Type B pancreatic cell (in vitro differentiated cells): ENCODE results near the gene IPCEF1. TPM values are rescaled to one million over a fixed set of nuclear protein-coding genes. Genes with fewer than 3 reads are reported as not detected.

Experiments
- DNase-seq: peaks from one replicate; pipeline ENCODE4 v3.0.0; 2021; ENCODE audit warnings: mixed read lengths; ENCODE audit not compliant: unreplicated experiment; ENCODE audit errors: extremely low spot score
- H3K27ac Mint-ChIP-seq: 2 replicates; pipeline ENCODE4 v1.8.0; 2021; ENCODE audit warnings: mild to moderate bottlenecking, mixed read lengths
- H3K27me3 Mint-ChIP-seq: 2 replicates; pipeline ENCODE4 v1.8.0; 2021; ENCODE audit warnings: mixed read lengths
- H3K36me3 Mint-ChIP-seq: 2 replicates; pipeline ENCODE4 v1.8.0; 2021; ENCODE audit warnings: mixed read lengths
- H3K4me1 Mint-ChIP-seq: one replicate; pipeline ENCODE4 v1.8.0; 2021; ENCODE audit warnings: mixed read lengths; ENCODE audit not compliant: unreplicated experiment
- H3K4me3 Mint-ChIP-seq: 2 replicates; pipeline ENCODE4 v1.8.0; 2021; ENCODE audit warnings: mild to moderate bottlenecking, mixed read lengths
- H3K9me3 Mint-ChIP-seq: 2 replicates; pipeline ENCODE4 v1.8.0; 2021; ENCODE audit warnings: mixed read lengths
- total RNA-seq: library from RNA; stranded (reverse); gene quantifications from 2 replicates; pipeline ENCODE4 v1.2.1, GENCODE V29; 2021; ENCODE audit warnings: low replicate concordance
- TF ChIP-seq, protein P1 (sequence below): fragments of 200-600 bp; sonication (generic); conservative IDR thresholded peaks from 2 replicates; pipeline ENCODE4 v1.5.0; 2021; ENCODE audit warnings: antibody characterized with exemption, mild to moderate bottlenecking

Gene IPCEF1
- total RNA-seq, 1 donor from 2014 or later = 1.0 TPM

DNA sequence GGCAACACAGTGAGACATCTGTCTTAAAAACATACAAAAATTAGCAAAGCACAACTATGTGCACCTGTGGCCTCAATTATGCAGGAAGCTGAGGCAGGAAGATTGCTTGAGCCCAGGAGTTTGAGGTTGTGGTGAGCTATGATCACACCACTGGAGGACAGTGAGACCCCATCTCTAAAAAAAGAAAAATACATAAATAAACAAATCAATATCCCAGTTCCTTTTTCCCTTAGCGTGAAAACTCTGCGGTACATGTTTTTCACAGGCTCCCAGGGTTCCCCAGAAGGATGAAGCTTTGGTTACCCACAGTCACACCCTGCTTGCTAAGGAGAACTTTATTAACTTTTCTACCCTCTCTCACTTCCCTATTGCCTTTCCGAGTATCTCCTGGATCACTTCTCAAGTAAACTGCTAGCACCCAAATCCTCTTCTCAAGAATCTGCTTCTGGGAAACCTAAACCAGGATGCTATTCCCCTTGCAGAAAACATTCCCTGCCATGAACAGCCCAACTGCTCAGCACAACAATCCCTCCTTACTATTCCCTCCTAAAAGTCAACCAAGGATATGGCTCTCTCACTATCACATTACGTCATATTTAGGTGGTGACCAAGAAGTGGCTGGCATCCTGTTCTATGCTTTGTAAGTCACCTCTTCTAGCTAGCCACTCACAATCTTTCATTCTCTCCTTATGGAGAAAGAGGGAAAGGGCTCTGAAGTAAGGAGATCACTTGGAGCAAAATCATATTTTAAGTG lies 122.4 kb downstream of the IPCEF1 start:
- Mint-ChIP-seq H3K36me3 (no peaks in the 10 kb centered on the region), H3K27me3 (no peaks in the 10 kb centered on the region), H3K9me3 (no peaks in the 10 kb centered on the region)

DNA sequence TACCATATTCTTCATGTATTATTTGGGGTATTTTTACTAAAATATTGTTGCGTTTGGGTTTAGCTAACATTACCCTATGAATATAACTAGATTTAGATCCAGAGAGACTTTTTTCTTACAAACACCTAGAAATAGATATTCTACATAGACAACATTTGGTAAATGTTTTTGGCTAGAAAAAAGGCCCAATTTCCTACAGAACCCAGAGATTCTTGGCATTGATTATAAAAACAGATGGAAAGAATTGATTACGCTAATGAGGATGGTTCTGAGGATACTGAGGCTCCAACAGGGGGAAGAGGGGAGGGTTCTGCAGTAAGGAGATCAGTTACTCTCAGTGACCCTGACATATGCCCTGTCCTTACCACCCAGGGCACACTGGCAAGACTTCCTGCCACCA lies 123.2 kb downstream of the IPCEF1 start:
- Mint-ChIP-seq H3K27ac (no peak overlapping the region), H3K36me3 (no peaks in the 10 kb centered on the region), H3K9me3 (no peaks in the 10 kb centered on the region), H3K27me3 (no peaks in the 10 kb centered on the region), H3K4me1 (no peaks in the 10 kb centered on the region), H3K4me3 (no peak overlapping the region)
- no peak for DNase-seq
- TF ChIP-seq, protein P1, sequence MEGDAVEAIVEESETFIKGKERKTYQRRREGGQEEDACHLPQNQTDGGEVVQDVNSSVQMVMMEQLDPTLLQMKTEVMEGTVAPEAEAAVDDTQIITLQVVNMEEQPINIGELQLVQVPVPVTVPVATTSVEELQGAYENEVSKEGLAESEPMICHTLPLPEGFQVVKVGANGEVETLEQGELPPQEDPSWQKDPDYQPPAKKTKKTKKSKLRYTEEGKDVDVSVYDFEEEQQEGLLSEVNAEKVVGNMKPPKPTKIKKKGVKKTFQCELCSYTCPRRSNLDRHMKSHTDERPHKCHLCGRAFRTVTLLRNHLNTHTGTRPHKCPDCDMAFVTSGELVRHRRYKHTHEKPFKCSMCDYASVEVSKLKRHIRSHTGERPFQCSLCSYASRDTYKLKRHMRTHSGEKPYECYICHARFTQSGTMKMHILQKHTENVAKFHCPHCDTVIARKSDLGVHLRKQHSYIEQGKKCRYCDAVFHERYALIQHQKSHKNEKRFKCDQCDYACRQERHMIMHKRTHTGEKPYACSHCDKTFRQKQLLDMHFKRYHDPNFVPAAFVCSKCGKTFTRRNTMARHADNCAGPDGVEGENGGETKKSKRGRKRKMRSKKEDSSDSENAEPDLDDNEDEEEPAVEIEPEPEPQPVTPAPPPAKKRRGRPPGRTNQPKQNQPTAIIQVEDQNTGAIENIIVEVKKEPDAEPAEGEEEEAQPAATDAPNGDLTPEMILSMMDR = no peak

More for the DNA sequence above, 122.4 kb downstream of the IPCEF1 start:
- Mint-ChIP-seq H3K4me3 (no peak overlapping the region), H3K4me1 (no peaks in the 10 kb centered on the region), H3K27ac (no peak overlapping the region)
- TF ChIP-seq, protein P1 = no peak
- DNase-seq = no peak

DNA sequence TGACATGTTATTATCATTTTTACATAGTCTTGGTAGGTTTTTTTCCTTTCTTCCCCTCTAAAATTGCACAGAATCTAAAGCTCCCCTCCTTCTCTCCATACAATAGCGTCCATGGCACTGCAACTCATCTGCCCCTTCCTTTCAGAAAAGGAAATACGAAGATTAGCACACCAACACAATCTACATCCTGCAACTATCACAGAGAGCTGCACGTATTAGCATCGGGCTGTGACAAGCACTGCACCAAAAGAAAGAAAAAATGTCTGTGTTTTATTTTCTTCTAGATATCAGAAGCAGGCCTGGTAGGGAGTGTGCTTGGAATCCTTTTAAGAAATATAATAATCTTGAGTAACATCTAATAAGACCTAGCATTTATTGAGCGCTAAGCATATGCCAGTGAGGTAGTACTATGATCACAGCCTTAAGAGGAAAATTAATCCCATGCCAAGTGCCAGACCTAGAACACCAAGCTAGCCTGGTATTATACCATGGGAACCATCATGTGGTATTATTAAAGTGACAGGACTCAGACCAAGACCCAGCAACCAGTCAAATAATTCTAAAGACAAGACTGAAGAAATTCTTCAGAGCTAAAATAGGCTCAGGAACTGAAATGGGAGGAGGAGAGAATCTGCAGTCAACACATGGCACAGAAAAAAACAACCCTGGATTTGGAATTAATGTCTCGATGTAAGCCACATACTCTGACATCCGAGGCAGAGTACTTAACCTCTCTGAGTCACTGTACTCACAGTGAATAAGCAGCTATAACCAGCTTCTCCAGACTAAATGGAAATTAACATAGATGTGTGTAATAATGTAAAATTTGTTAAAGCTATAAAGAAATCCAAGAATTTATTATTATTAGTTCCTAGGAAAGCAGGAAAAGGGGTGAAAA lies 124.3 kb downstream of the IPCEF1 start:
- Mint-ChIP-seq H3K9me3 (no peaks in the 10 kb centered on the region), H3K27me3 (no peaks in the 10 kb centered on the region), H3K4me1 (no peaks in the 10 kb centered on the region), H3K36me3 (no peaks in the 10 kb centered on the region), H3K4me3 (no peak overlapping the region), H3K27ac (no peak overlapping the region)
- no peak for DNase-seq
- TF ChIP-seq, protein P1 = no peak

DNA sequence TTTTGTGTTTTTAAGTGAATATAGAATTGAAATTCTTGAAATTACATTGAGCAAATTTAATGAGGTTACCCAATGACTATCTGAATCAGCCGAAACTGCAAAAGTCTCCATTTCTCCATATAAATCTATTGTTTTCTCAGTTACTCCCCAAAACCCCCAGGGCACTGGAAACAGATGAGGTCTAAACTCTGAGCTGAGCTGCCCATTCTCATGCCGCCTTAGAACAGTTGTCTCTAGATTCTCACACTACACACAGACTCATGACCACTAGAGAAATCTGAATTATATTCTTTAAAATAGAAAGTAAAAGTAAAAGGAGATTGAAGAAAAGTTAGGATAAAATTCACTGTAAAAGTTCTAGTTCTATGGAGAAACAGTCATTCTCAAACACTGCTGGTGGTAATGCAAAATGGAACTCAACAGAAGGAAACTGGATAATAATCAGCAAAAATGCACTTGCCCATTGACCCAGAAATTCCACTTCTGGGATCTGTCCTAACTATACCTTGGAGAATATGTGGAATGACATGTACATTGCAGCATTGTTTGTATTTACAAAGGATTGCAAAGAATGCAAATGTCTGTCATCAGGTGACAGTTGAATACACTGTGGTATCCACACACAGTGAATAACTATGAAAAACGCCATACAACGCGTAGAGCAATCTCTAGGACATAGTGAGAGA lies 125.5 kb downstream of the IPCEF1 start:
- TF ChIP-seq, protein P1 = no peak
- H3K4me1 Mint-ChIP-seq = no peaks in the 10 kb centered on the region
- H3K27me3 Mint-ChIP-seq = no peaks in the 10 kb centered on the region
- H3K9me3 Mint-ChIP-seq = no peaks in the 10 kb centered on the region
- DNase-seq = no peak
- no peaks in the 10 kb centered on the region for H3K36me3 Mint-ChIP-seq
- no peak overlapping the region for H3K4me3 Mint-ChIP-seq
- no peak overlapping the region for H3K27ac Mint-ChIP-seq

DNA sequence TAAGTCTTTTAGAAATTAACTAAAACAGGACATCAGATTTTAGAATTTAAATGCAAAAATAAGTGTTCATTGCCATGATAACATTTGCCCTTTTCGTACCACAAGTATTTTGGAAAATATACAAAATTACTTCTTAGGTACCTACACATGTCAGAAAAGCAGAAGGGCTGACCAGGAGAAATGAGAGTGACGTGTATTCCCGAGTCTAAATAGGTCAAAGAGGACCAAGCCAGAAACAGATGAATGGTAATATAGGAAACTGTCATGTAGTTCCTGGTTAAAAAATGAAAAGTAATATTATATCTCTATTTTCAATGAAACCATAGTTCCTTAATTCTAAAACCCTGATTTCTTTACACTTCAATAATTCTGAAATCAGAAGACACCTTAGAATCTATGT lies 126.2 kb downstream of the IPCEF1 start:
- Mint-ChIP-seq H3K36me3 (no peaks in the 10 kb centered on the region), H3K4me3 (no peak overlapping the region), H3K4me1 (no peaks in the 10 kb centered on the region), H3K27me3 (no peaks in the 10 kb centered on the region), H3K27ac (no peak overlapping the region), H3K9me3 (no peaks in the 10 kb centered on the region)
- TF ChIP-seq, protein P1 = no peak
- no peak for DNase-seq
